ENCODE results near the gene VEZT. TPM values are rescaled to one million over a fixed set of nuclear protein-coding genes. Genes with fewer than 3 reads are reported as not detected.

Gene VEZT
- total RNA-seq, 4 donors from 2014 or later = 101 to 186 (median 160) TPM

DNA sequence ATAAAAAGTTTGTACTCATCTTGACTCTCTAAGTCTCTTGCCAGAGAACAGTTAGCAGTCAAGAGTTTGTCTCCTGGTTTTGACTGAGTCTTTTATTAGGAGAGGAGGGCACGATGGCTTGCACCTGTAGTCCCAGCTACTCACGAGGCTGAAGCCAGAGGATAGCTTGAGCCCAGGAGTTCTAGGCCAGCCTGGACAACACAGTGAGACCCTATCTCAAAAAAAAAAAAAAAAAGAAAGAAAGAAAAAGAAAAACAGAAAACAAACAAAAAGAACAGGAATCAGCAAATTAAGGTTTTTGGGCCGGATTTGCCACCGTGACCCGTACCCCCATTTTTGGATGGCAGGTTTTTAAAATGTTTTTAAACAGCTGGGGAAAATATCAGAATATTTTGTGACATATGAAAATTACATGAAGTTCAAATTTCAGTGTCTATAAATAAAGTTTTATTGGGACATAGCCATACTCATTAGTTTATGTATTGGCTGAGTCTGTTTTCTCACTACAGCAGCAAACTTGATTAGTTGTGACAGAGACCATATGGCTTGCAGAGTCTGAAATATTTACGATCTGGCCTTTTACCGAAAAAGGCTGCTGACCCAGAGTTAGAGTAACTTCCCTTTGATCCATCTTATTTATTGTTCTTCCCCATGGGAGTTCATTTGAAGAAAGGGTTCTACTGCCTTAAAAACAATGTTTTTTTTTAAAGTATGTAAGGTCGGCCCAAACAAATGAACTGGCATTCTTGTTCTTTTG, 31.2 kb downstream of the VEZT start:
- Histone ChIP-seq H3K9me3 (no peaks in the 10 kb centered on the region), H3K4me3 (replicated peaks in 1 of 3) (no peak overlapping the region), H3K36me3 (peaks cover 0 to 3% of the 10 kb centered on the region in 2 donors), H3K27ac (peak overlapping the region in 1 of 3 donors; percentile 48), H3K27me3 (no peaks in the 10 kb centered on the region), H3K4me1 (peaks cover 9 to 39% of the 10 kb centered on the region in 2 donors)
- WGBS, 2 donors = 91 to 92% methylated on average over 8 of the region's 8 CpGs
- intact Hi-C loops (cut with DNase I) = no loop called here
- TF ChIP-seq, protein P1, sequence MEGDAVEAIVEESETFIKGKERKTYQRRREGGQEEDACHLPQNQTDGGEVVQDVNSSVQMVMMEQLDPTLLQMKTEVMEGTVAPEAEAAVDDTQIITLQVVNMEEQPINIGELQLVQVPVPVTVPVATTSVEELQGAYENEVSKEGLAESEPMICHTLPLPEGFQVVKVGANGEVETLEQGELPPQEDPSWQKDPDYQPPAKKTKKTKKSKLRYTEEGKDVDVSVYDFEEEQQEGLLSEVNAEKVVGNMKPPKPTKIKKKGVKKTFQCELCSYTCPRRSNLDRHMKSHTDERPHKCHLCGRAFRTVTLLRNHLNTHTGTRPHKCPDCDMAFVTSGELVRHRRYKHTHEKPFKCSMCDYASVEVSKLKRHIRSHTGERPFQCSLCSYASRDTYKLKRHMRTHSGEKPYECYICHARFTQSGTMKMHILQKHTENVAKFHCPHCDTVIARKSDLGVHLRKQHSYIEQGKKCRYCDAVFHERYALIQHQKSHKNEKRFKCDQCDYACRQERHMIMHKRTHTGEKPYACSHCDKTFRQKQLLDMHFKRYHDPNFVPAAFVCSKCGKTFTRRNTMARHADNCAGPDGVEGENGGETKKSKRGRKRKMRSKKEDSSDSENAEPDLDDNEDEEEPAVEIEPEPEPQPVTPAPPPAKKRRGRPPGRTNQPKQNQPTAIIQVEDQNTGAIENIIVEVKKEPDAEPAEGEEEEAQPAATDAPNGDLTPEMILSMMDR (IDR thresholded peaks at IDR 0.05) = no peak
- TF ChIP-seq POLR2A (IDR thresholded peaks at IDR 0.05) = no peak
- DNase-seq = no peak

DNA sequence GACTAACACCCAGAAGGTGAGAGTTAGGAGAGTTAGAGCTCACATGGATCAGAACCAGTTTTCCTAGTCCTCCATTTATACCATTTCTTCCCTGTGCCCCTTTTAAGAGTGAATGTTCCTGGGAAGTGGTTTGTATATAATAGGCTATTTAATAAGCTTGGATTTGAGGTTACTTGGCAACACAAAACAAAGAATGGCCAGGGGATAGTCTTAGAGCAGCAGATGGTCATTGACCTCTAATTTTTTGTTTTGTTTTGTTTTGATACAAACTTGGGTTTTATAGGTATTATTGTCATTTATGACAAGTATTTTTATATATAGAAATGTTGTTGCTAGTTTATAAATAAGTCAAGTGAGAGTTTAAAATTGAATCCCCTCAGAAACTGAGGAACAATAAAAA, 35.8 kb downstream of the VEZT start:
- H3K9me3 ChIP-seq = no peaks in the 10 kb centered on the region
- peaks cover 27 to 31% of the 10 kb centered on the region in 2 donors for H3K4me1 ChIP-seq
- TF ChIP-seq POLR2A (IDR thresholded peaks at IDR 0.05) = no peak
- TF ChIP-seq, protein P1 (IDR thresholded peaks at IDR 0.05) = no peak
- H3K27ac ChIP-seq = peak overlapping the region; percentile 4 to 49 (median 14)
- H3K36me3 ChIP-seq = peaks cover 13 to 20% of the 10 kb centered on the region in 2 donors
- no peak overlapping the region for H3K4me3 ChIP-seq (replicated peaks in 1 of 3)
- intact Hi-C loops (cut with DNase I) = no loop called here
- no peaks in the 10 kb centered on the region for H3K27me3 ChIP-seq
- no peak for DNase-seq

DNA sequence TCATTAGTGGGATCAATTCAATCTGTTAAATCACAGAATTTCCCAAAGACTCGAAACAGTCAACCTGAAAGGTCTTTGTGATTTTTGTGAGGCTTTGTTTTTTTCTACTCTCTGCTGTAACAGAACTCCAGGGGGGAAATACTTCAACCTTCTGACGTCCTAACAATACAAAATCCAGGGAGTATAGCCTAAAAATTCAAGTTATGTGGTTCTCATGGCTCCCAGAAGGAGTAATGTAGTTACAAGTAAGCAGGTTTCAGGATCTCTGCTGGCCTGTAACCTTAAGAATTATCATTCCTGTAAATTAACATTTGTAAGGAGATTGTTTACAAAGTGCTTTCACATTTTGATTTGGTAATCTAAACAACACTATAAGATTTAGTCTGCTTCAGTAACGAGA, 39.9 kb downstream of the VEZT start:
- WGBS, 2 donors = 26 to 45% methylated on average over 3 of the region's 3 CpGs
- Histone ChIP-seq H3K4me1 (peaks cover 38 to 42% of the 10 kb centered on the region in 2 donors), H3K4me3 (replicated peaks in 1 of 3) (no peak overlapping the region), H3K27ac (peak overlapping the region; percentile 75 to 94 (median 88)), H3K27me3 (no peaks in the 10 kb centered on the region), H3K9me3 (no peaks in the 10 kb centered on the region), H3K36me3 (peaks cover 13 to 20% of the 10 kb centered on the region in 2 donors)
- TF ChIP-seq POLR2A (IDR thresholded peaks at IDR 0.05) = peak in 1 of 2 donors; percentile 33
- TF ChIP-seq, protein P1 (IDR thresholded peaks at IDR 0.05) = no peak
- intact Hi-C loops (cut with DNase I) = no loop called here
- DNase-seq = no peak

DNA sequence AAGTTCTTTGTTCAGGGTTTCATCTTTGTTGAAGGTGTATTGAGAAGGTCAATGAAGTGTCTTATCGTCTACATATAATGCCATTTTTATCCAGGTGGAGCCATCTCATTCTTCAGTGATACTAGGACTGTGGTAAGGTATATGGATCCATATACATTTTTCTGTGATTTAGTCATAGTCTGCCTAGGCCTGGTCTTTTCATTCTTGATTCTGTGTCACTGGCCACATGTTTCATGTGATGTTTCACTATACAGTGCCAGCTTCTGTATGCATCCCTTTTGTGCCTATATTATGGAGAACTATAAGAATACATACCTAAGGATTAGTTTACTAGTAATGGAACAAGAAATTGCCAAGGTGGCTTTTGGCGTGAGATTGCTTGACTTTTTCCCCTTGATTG, 40.5 kb downstream of the VEZT start:
- Histone ChIP-seq H3K27me3 (no peaks in the 10 kb centered on the region), H3K4me1 (peaks cover 40 to 48% of the 10 kb centered on the region in 2 donors), H3K4me3 (replicated peaks in 1 of 3) (no peak overlapping the region), H3K36me3 (peaks cover 13 to 18% of the 10 kb centered on the region in 2 donors), H3K9me3 (no peaks in the 10 kb centered on the region), H3K27ac (peak overlapping the region; percentile 75 to 94 (median 88))
- no peak for TF ChIP-seq POLR2A (IDR thresholded peaks at IDR 0.05)
- DNase-seq = no peak
- 96 to 97% methylated on average over 2 of the region's 2 CpGs for WGBS, 2 donors
- intact Hi-C loops (cut with DNase I) = no loop called here

DNA sequence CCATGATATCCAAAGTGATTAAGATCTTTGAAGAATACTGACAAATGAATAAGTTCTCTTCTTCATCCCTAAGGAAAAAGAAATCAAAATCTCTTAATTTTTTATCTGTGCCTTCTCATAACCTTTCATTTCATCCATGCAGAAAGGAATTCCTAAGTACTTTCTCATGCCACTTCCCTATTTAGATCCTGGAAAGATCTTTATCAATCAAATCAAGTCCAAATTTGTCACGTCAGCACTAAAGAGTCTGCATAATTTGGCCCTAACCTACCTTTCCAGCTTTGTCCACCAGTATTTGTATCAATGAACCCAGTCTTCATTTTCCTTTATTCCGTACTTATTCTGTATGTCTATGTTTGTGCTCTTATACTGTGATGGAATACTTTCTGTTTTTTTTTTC, 41.2 kb downstream of the VEZT start:
- no peak for DNase-seq
- Histone ChIP-seq H3K27ac (peak overlapping the region; percentile 35 to 94 (median 75)), H3K9me3 (no peaks in the 10 kb centered on the region), H3K4me1 (peaks cover 46 to 49% of the 10 kb centered on the region in 2 donors), H3K4me3 (replicated peaks in 1 of 3) (no peak overlapping the region), H3K36me3 (peaks cover 13 to 18% of the 10 kb centered on the region in 2 donors), H3K27me3 (no peaks in the 10 kb centered on the region)
- intact Hi-C loops (cut with DNase I) = no loop called here
- TF ChIP-seq, protein P1 (IDR thresholded peaks at IDR 0.05) = no peak
- no peak for TF ChIP-seq POLR2A (IDR thresholded peaks at IDR 0.05)
- 62 to 64% methylated on average over 2 of the region's 2 CpGs for WGBS, 2 donors

Data from thyroid gland (tissue), 4 donors.